HCT116 (cell line): ENCODE results near the gene OR52I2. TPM values are rescaled to one million over a fixed set of nuclear protein-coding genes. Genes with fewer than 3 reads are reported as not detected.

Experiments used
- ATAC-seq: fragments of 200-7000 bp; cut with Tn5 transposase; 2 replicates; pipeline ENCODE4 v1.9.1; 2020; ENCODE audit warnings: mild to moderate bottlenecking, moderate library complexity
- BruUV-seq: library from RNA; stranded (reverse); fragments of 400-500 nt; replicated peaks from 2 replicates; lab custom pipeline; 2021; lab: Mats Ljungman, UMichigan
- CTCF ChIA-PET: fragments of 300-600 bp; sonication (Branson Sonifier 250); formaldehyde crosslinking; loops from one replicate; lab custom pipeline; 2021; ENCODE audit warnings: antibody characterized with exemption; lab: Charles Lee
- POLR2A ChIA-PET: fragments of 300-600, 350-600 bp; sonication (Branson Sonifier 250); formaldehyde crosslinking; loops from one replicate; lab custom pipeline; 2021; ENCODE audit warnings: antibody characterized with exemption; lab: Charles Lee
- RAD21 ChIA-PET, 2 experiments: fragments of 300-600 bp; sonication (Branson Sonifier 250); formaldehyde crosslinking; loops; one replicate each; lab custom pipeline; 2023; ENCODE audit warnings: low total read pairs in 2 of 2; ENCODE audit not compliant: uncharacterized antibody in 2 of 2, unreplicated experiment in 2 of 2, low non-redundant PET in 1 of 2; lab: Charles Lee
- DNase-seq: peaks from one replicate; pipeline ENCODE4 v3.0.0-alpha.2; 2010; ENCODE audit warnings: low read depth, low spot score
- H2AFZ ChIP-seq: fragments of 200-600 bp; shearing (Covaris generic), sonication (generic); 2 replicates; pipeline ENCODE4 v1.6.1; 2017; ENCODE audit warnings: low read depth, mixed run types, mixed read lengths, antibody characterized with exemption, low read length; ENCODE audit not compliant: poor library complexity, severe bottlenecking
- H3K27ac ChIP-seq: 2 replicates; pipeline ENCODE4 v1.5.1; 2012; ENCODE audit warnings: low read depth, low read length
- H3K27me3 ChIP-seq: fragments of 200-600 bp; sonication (generic); 2 replicates; pipeline ENCODE4 v1.6.1; 2016; ENCODE audit warnings: mixed run types, low read length, mixed read lengths; ENCODE audit not compliant: insufficient read depth
- H3K36me3 ChIP-seq, 2 experiments: fragments of 200-500 bp in 1 of 2; fragments of 200-600 bp in 1 of 2; sonication (Bioruptor generic) in 1 of 2; sonication (generic) in 1 of 2; 2 replicates each; pipeline versions ENCODE4 v1.5.1 to v1.6.1; 2014 to 2016; ENCODE audit warnings: low read length in 2 of 2, inconsistent platforms in 1 of 2, mixed read lengths in 1 of 2, mixed run types in 1 of 2; ENCODE audit not compliant: insufficient read depth in 2 of 2, control insufficient read depth in 1 of 2
- H3K4me1 ChIP-seq, 2 experiments: fragments of 200-600 bp in 1 of 2; sonication (generic) in 1 of 2; 2 replicates each; pipeline versions ENCODE4 v1.5.1 to v1.6.1; 2012 to 2017; ENCODE audit warnings: low read length in 2 of 2, inconsistent platforms in 1 of 2, mild to moderate bottlenecking in 1 of 2, mixed read lengths in 1 of 2, mixed run types in 1 of 2, moderate library complexity in 1 of 2; ENCODE audit not compliant: insufficient read depth in 2 of 2, control insufficient read depth in 1 of 2
- H3K4me2 ChIP-seq: fragments of 200-600 bp; sonication (generic); 2 replicates; pipeline ENCODE4 v1.6.1; 2017; ENCODE audit warnings: mixed run types, low read length, mixed read lengths
- H3K4me3 ChIP-seq, 2 experiments: fragments of 200-600 bp in 1 of 2; sonication (generic) in 1 of 2; replicated peaks in 1 of 2; 2 replicates each; pipeline ENCODE4 v1.5.1; 2011 to 2016; ENCODE audit warnings: low read length in 2 of 2, control low read depth in 1 of 2, low read depth in 1 of 2, mild to moderate bottlenecking in 1 of 2, mixed read lengths in 1 of 2, mixed run types in 1 of 2
- H3K79me2 ChIP-seq: fragments of 200-600 bp; sonication (generic); 2 replicates; pipeline ENCODE4 v1.6.1; 2017; ENCODE audit warnings: mild to moderate bottlenecking, mixed run types, low read length, moderate library complexity, mixed read lengths; ENCODE audit not compliant: insufficient read depth
- H3K9ac ChIP-seq: fragments of 200-600 bp; sonication (generic); 2 replicates; pipeline ENCODE4 v1.6.1; 2016; ENCODE audit warnings: low read length, mixed read lengths
- H3K9me2 ChIP-seq: fragments of 200-600 bp; sonication (generic), shearing (Covaris generic); 2 replicates; pipeline ENCODE4 v1.6.1; 2017; ENCODE audit warnings: mixed run types, mild to moderate bottlenecking, moderate library complexity; ENCODE audit not compliant: insufficient read depth
- H3K9me3 ChIP-seq, 2 experiments: fragments of 200-500 bp in 1 of 2; fragments of 200-600 bp in 1 of 2; sonication (Bioruptor generic) in 1 of 2; sonication (generic) in 1 of 2; 2 replicates each; pipeline ENCODE4 v1.6.1; 2014 to 2017; ENCODE audit warnings: low read length in 2 of 2, mixed read lengths in 2 of 2, inconsistent platforms in 1 of 2, low read depth in 1 of 2, mild to moderate bottlenecking in 1 of 2, mixed run types in 1 of 2, moderate library complexity in 1 of 2; ENCODE audit not compliant: control insufficient read depth in 1 of 2, insufficient read depth in 1 of 2
- H4K20me1 ChIP-seq: fragments of 200-600 bp; sonication (generic), shearing (Covaris generic); 2 replicates; pipeline ENCODE4 v1.6.1; 2017; ENCODE audit warnings: mixed run types, mild to moderate bottlenecking, moderate library complexity; ENCODE audit not compliant: insufficient read depth
- CBX3 ChIP-seq: IDR thresholded peaks from 2 replicates; pipeline ENCODE4 v1.6.1; 2012; ENCODE audit warnings: low read depth
- CEBPB ChIP-seq: IDR thresholded peaks from 2 replicates; pipeline ENCODE4 v1.6.1; 2012; ENCODE audit warnings: low read depth
- EGR1 ChIP-seq: IDR thresholded peaks from 2 replicates; pipeline ENCODE4 v1.6.1; 2012; ENCODE audit warnings: low read depth
- ELF1 ChIP-seq: IDR thresholded peaks from 2 replicates; pipeline ENCODE4 v1.6.1; 2012; ENCODE audit warnings: low read depth, borderline replicate concordance
- JUND ChIP-seq: IDR thresholded peaks from 2 replicates; pipeline ENCODE4 v1.6.1; 2012
- POLR2A ChIP-seq: IDR thresholded peaks from 2 replicates; pipeline ENCODE4 v1.7.0; 2011; ENCODE audit warnings: borderline replicate concordance; ENCODE audit not compliant: insufficient read depth, insufficient read length; ENCODE audit errors: extremely low read depth
- POLR2AphosphoS5 ChIP-seq: IDR thresholded peaks from 2 replicates; pipeline ENCODE4 v1.6.1; 2011; ENCODE audit warnings: mild to moderate bottlenecking, low read depth, low read length, moderate library complexity
- RAD21 ChIP-seq: IDR thresholded peaks from 2 replicates; pipeline ENCODE4 v1.6.1; 2012; ENCODE audit warnings: low read depth, mild to moderate bottlenecking
- SIN3A ChIP-seq: IDR thresholded peaks from 2 replicates; pipeline ENCODE4 v1.6.1; 2012; ENCODE audit warnings: low read depth
- SRF ChIP-seq: IDR thresholded peaks from 2 replicates; pipeline ENCODE4 v1.6.1; 2012; ENCODE audit warnings: low read depth
- TCF7L2 ChIP-seq: IDR thresholded peaks from 2 replicates; pipeline ENCODE4 v1.7.0; 2011; ENCODE audit warnings: borderline replicate concordance, inconsistent platforms; ENCODE audit not compliant: insufficient read depth, insufficient read length; ENCODE audit errors: extremely low read depth
- YY1 ChIP-seq: IDR thresholded peaks from 2 replicates; pipeline ENCODE4 v1.6.1; 2011; ENCODE audit warnings: low read length, low read depth, moderate library complexity, mild to moderate bottlenecking; ENCODE audit not compliant: insufficient replicate concordance; ENCODE audit errors: extremely low read depth
- ZNF274 ChIP-seq: fragments of 200-500 bp; sonication (Bioruptor generic); IDR thresholded peaks from 2 replicates; pipeline ENCODE4 v1.6.1; 2014; ENCODE audit warnings: mild to moderate bottlenecking, low read depth, low read length, inconsistent platforms
- intact Hi-C: fragments of 100-400 bp; cut with micrococcal nuclease; formaldehyde crosslinking; loops from 2 replicates; pipeline ENCODE4 v1.10.0; 2022
- total RNA-seq: library from RNA; stranded (reverse); gene quantifications from one replicate; pipeline ENCODE4 v1.2.1, GENCODE V29; 2021; ENCODE audit not compliant: unreplicated experiment
- TF ChIP-seq, protein P1 (sequence below): IDR thresholded peaks from 2 replicates; pipeline ENCODE4 v1.6.1; 2012
- TF ChIP-seq, protein P2 (sequence below): IDR thresholded peaks from 2 replicates; pipeline ENCODE4 v1.6.1; 2011; ENCODE audit warnings: mild to moderate bottlenecking, low read length, moderate library complexity; ENCODE audit not compliant: insufficient replicate concordance; ENCODE audit errors: extremely low read depth
- TF ChIP-seq, protein P3 (sequence below): IDR thresholded peaks from 2 replicates; pipeline ENCODE4 v1.6.1; 2012
- TF ChIP-seq, protein P4 (sequence below), 3 experiments: fragments of 200-600 bp in 1 of 3; sonication (generic) in 1 of 3; IDR thresholded peaks in 2 of 3; conservative IDR thresholded peaks in 1 of 3; 2 replicates each; pipeline ENCODE4 v1.5.1; 2012 to 2017; ENCODE audit warnings: low read depth in 2 of 3, low read length in 2 of 3, antibody characterized with exemption in 1 of 3, borderline replicate concordance in 1 of 3, control low read depth in 1 of 3, mild to moderate bottlenecking in 1 of 3, mixed read lengths in 1 of 3, mixed run types in 1 of 3, moderate library complexity in 1 of 3; ENCODE audit not compliant: insufficient read depth in 1 of 3
- TF ChIP-seq, protein P5 (sequence below): IDR thresholded peaks from 2 replicates; pipeline ENCODE4 v1.6.1; 2012; ENCODE audit warnings: low read depth

OR52I2 gene
- total RNA-seq, 1 experiment from 2014 or later = not detected

DNA sequence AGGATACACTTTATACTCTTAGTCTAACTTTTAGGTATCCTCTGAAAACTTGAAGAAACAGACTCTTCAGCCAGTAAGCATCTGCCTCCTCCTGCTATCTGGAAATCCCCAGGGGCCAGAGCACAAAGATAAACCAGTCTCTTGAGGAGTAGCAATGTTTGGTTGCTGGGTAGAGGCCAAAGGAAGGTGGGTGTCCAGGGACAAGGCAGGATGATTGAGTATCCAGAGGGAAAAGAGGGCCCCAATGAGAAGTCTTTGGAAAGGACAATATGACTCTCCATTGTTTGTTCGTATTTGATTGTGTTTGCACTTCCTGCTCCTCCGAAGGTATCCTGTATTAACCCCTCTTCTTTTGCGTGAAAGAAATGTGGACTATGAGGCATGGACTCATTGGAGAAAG lies 7.5 kb downstream of the OR52I2 start:
- Histone ChIP-seq H3K4me2 (no peak overlapping the region), H3K36me3 (no peaks in the 10 kb centered on the region), H3K4me1 (no peaks in the 10 kb centered on the region), H3K9ac (no peak overlapping the region), H3K79me2 (no peaks in the 10 kb centered on the region), H4K20me1 (no peaks in the 10 kb centered on the region), H3K4me3 (no peak overlapping the region), H3K27me3 (peaks cover 49% of the 10 kb centered on the region), H3K9me3 (no peaks in the 10 kb centered on the region), H3K27ac (no peak overlapping the region), H3K9me2 (no peaks in the 10 kb centered on the region), H2AFZ (no peak overlapping the region)
- intact Hi-C loops = no loop called here
- ATAC-seq (no peak), DNase-seq (no peak)
- ChIA-PET CTCF (no interaction called here), POLR2A (no interaction called here), RAD21 (no interaction called here)
- no peak for TF ChIP-seq SRF
- TF ChIP-seq EGR1 = no peak
- TF ChIP-seq, protein P1, sequence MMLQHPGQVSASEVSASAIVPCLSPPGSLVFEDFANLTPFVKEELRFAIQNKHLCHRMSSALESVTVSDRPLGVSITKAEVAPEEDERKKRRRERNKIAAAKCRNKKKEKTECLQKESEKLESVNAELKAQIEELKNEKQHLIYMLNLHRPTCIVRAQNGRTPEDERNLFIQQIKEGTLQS = no peak
- TF ChIP-seq RAD21 = no peak
- TF ChIP-seq, protein P2, sequence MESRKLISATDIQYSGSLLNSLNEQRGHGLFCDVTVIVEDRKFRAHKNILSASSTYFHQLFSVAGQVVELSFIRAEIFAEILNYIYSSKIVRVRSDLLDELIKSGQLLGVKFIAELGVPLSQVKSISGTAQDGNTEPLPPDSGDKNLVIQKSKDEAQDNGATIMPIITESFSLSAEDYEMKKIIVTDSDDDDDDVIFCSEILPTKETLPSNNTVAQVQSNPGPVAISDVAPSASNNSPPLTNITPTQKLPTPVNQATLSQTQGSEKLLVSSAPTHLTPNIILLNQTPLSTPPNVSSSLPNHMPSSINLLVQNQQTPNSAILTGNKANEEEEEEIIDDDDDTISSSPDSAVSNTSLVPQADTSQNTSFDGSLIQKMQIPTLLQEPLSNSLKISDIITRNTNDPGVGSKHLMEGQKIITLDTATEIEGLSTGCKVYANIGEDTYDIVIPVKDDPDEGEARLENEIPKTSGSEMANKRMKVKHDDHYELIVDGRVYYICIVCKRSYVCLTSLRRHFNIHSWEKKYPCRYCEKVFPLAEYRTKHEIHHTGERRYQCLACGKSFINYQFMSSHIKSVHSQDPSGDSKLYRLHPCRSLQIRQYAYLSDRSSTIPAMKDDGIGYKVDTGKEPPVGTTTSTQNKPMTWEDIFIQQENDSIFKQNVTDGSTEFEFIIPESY = no peak
- TF ChIP-seq CEBPB = no peak
- TF ChIP-seq, protein P3, sequence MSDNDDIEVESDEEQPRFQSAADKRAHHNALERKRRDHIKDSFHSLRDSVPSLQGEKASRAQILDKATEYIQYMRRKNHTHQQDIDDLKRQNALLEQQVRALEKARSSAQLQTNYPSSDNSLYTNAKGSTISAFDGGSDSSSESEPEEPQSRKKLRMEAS = no peak
- no peak for TF ChIP-seq POLR2A
- TF ChIP-seq, protein P4, sequence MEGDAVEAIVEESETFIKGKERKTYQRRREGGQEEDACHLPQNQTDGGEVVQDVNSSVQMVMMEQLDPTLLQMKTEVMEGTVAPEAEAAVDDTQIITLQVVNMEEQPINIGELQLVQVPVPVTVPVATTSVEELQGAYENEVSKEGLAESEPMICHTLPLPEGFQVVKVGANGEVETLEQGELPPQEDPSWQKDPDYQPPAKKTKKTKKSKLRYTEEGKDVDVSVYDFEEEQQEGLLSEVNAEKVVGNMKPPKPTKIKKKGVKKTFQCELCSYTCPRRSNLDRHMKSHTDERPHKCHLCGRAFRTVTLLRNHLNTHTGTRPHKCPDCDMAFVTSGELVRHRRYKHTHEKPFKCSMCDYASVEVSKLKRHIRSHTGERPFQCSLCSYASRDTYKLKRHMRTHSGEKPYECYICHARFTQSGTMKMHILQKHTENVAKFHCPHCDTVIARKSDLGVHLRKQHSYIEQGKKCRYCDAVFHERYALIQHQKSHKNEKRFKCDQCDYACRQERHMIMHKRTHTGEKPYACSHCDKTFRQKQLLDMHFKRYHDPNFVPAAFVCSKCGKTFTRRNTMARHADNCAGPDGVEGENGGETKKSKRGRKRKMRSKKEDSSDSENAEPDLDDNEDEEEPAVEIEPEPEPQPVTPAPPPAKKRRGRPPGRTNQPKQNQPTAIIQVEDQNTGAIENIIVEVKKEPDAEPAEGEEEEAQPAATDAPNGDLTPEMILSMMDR (IDR thresholded peaks at IDR 0.05 in 2 of 3, conservative IDR thresholded peaks at IDR 0.05 in 1 of 3; ENCODE audit: borderline replicate concordance in 1 of 3, insufficient read depth in 1 of 3, low read depth in 2 of 3, low read length in 2 of 3) = no peak
- no peak for TF ChIP-seq POLR2AphosphoS5
- no peak for TF ChIP-seq ELF1
- TF ChIP-seq ZNF274 = no peak
- no peak for TF ChIP-seq SIN3A
- no peak for TF ChIP-seq YY1
- TF ChIP-seq TCF7L2 = no peak
- no peak for TF ChIP-seq CBX3
- TF ChIP-seq, protein P5, sequence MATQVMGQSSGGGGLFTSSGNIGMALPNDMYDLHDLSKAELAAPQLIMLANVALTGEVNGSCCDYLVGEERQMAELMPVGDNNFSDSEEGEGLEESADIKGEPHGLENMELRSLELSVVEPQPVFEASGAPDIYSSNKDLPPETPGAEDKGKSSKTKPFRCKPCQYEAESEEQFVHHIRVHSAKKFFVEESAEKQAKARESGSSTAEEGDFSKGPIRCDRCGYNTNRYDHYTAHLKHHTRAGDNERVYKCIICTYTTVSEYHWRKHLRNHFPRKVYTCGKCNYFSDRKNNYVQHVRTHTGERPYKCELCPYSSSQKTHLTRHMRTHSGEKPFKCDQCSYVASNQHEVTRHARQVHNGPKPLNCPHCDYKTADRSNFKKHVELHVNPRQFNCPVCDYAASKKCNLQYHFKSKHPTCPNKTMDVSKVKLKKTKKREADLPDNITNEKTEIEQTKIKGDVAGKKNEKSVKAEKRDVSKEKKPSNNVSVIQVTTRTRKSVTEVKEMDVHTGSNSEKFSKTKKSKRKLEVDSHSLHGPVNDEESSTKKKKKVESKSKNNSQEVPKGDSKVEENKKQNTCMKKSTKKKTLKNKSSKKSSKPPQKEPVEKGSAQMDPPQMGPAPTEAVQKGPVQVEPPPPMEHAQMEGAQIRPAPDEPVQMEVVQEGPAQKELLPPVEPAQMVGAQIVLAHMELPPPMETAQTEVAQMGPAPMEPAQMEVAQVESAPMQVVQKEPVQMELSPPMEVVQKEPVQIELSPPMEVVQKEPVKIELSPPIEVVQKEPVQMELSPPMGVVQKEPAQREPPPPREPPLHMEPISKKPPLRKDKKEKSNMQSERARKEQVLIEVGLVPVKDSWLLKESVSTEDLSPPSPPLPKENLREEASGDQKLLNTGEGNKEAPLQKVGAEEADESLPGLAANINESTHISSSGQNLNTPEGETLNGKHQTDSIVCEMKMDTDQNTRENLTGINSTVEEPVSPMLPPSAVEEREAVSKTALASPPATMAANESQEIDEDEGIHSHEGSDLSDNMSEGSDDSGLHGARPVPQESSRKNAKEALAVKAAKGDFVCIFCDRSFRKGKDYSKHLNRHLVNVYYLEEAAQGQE = no peak
- TF ChIP-seq JUND = no peak
- BruUV-seq = no TSS peak
